ENCODE results near the gene PCCB. TPM values are rescaled to one million over a fixed set of nuclear protein-coding genes. Genes with fewer than 3 reads are reported as not detected.
"Not testable (repeated sequence)": the region's sequence is repeated elsewhere in the genome, so short reads cannot be mapped to it uniquely, and the experiment has no call there.

The PCCB gene
- total RNA-seq, 2 donors from 2014 or later = 43.9 to 53.5 TPM

DNA sequence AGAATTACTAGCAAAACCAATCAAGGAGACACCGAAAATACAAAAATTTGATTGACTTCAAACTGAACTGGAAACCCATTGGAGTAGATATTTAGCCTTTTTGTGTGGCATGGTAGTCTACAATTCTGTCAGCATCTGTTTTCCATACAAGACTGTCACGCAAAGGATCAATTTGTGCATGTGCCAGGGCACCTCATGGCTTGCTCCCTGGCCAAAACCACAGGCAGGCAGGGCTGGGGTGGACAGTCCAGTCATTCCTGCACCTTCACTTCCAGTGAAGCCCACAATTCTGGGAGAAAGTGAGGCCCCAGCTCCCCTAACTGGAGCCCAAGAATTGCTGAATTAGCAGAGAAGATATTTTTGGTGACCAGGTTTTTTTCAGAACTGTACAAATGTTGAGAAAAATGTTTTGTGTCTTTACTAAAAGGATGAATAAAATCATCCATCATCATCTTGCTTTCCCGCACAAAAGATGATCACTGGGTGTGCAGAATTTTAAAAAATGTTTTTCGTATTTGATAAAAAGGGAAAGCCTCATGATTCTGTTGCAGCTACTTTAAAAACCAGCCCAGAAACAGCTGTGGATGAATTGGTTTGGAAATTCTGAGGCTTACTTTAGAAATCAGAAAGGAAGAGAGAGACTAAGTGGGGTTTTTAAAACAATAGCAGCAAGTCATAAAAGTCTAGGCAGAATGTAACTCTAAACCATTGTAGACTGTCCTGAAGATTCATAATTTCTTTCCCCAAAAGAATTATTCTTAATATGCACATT, 86.4 kb downstream of the PCCB start:
- Mint-ChIP-seq H3K27ac (no peak overlapping the region), H3K4me3 (no peak overlapping the region), H3K27me3 (ENCODE audit: low read depth) (no peaks in the 10 kb centered on the region), H3K4me1 (ENCODE audit: low read depth) (no peaks in the 10 kb centered on the region), H3K36me3 (ENCODE audit: insufficient read depth in 2 of 2) (peaks cover 1 to 15% of the 10 kb centered on the region in 2 donors), H3K9me3 (no peaks in the 10 kb centered on the region)
- ATAC-seq (replicated peaks in 1 of 2) (no peak), DNase-seq (no peak)

GRCh38 chr3:136343446-136343845, 93.3 kb downstream of the PCCB start:
- Mint-ChIP-seq H3K27me3 (ENCODE audit: low read depth) (no peaks in the 10 kb centered on the region), H3K4me3 (no peak overlapping the region), H3K9me3 (no peaks in the 10 kb centered on the region), H3K27ac (peak overlapping the region; percentile 85), H3K36me3 (ENCODE audit: insufficient read depth in 2 of 2) (peaks cover 3 to 4% of the 10 kb centered on the region in 2 donors), H3K4me1 (ENCODE audit: low read depth) (peaks cover 6% of the 10 kb centered on the region)
- DNase-seq (no peak), ATAC-seq (replicated peaks in 1 of 2) (no peak)

DNA sequence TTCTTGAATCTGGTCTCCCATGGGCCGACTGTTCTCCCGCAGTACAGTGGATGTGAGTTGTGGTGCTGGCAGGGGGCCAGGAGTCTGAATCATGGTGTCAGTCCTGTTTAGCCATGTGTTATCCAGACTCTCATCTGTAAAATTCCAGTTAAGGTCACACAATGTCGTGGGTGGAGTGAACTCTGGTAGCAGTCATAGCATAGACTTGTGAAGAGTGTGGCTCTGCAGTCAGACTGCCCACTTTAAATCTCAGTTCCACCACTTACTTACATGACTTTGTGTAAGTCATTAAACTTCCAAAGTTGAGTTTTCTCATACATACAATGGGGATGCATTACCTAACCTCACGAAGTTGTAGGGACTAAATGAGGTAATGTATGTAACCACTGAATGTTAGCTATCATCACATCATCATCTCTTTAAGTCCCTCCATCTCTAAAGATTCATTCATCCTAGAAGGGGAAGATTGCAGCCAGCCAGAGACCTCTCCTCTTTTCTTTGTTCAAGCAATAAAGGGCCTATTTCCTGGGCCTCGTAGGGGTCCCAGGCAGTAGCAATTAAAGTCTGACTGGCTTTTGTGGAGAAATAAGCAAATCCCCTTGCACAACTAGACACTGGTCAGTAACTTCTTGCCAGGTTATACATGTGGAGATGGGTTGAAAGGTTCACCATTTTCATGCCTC, 93.9 kb downstream of the PCCB start:
- no peak overlapping the region for H3K4me3 Mint-ChIP-seq
- H3K36me3 Mint-ChIP-seq (ENCODE audit: insufficient read depth in 2 of 2) = peaks cover 2 to 3% of the 10 kb centered on the region in 2 donors
- peak overlapping the region; percentile 85 for H3K27ac Mint-ChIP-seq
- H3K9me3 Mint-ChIP-seq = no peaks in the 10 kb centered on the region
- DNase-seq = no peak
- peaks cover 6% of the 10 kb centered on the region for H3K4me1 Mint-ChIP-seq (ENCODE audit: low read depth)
- H3K27me3 Mint-ChIP-seq (ENCODE audit: low read depth) = no peaks in the 10 kb centered on the region
- ATAC-seq (replicated peaks in 1 of 2) = peak in 1 of 2 donors; percentile 13

DNA sequence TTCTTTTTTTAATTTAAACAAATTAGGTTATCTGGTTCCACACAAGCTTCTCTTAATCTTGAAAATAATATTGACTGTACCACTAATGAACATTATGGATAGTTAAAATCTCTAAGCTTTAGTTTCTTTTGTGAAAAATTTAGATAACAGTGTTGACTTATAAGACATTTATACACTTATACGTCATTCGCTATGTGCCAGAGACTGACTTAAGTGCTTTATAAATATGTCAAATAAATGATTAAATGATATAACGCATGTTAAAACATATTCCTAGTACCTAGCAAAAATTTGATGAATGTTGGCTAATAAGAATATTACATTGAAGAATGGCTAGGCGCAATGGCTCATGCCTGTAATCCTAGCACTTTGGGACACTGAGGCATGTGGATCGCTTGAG, 96.3 kb downstream of the PCCB start:
- H3K9me3 Mint-ChIP-seq = no peaks in the 10 kb centered on the region
- no peaks in the 10 kb centered on the region for H3K27me3 Mint-ChIP-seq (ENCODE audit: low read depth)
- ATAC-seq (replicated peaks in 1 of 2) (no peak), DNase-seq (no peak)
- no peak overlapping the region for H3K27ac Mint-ChIP-seq
- no peak overlapping the region for H3K4me3 Mint-ChIP-seq
- H3K4me1 Mint-ChIP-seq (ENCODE audit: low read depth) = peaks cover 6% of the 10 kb centered on the region
- peaks cover 2 to 3% of the 10 kb centered on the region in 2 donors for H3K36me3 Mint-ChIP-seq (ENCODE audit: insufficient read depth in 2 of 2)

- no peak overlapping the region for H3K27ac Mint-ChIP-seq
- H3K27me3 Mint-ChIP-seq (ENCODE audit: low read depth) = no peaks in the 10 kb centered on the region
- H3K36me3 Mint-ChIP-seq (ENCODE audit: insufficient read depth in 2 of 2) = peaks cover 2 to 4% of the 10 kb centered on the region in 2 donors
- H3K9me3 Mint-ChIP-seq = peaks cover 0 to 2% of the 10 kb centered on the region in 2 donors
- H3K4me3 Mint-ChIP-seq = no peak overlapping the region
- ATAC-seq (replicated peaks in 1 of 2) (no peak), DNase-seq (no peak)
- H3K4me1 Mint-ChIP-seq (ENCODE audit: low read depth) = peaks cover 13% of the 10 kb centered on the region
These were observed 100.0 kb downstream of the PCCB start for GRCh38 chr3:136350132-136350531.

DNA sequence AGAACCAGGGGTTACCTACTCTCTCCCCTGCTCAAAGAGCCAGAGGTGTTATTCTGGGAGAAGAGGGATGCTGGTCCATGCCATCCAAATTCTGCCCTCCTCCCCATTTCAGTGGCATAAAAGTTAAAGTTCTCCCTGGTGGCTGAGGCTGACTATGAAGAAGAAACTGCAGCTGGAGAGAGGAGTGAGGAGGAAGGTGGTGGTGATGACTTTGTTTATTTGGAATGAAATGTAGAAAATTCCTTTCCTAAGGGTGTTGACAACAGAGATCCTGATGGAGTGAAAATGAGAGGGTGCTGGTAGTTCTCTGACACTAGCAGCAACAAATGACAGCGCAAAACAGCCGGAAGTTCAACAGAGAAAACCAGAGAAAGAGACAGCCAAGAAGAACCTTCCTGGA, 100.4 kb downstream of the PCCB start:
- no peaks in the 10 kb centered on the region for H3K27me3 Mint-ChIP-seq (ENCODE audit: low read depth)
- peaks cover 0 to 2% of the 10 kb centered on the region in 2 donors for H3K9me3 Mint-ChIP-seq
- no peak for DNase-seq
- peaks cover 2 to 7% of the 10 kb centered on the region in 2 donors for H3K36me3 Mint-ChIP-seq (ENCODE audit: insufficient read depth in 2 of 2)
- H3K27ac Mint-ChIP-seq = no peak overlapping the region
- no peak overlapping the region for H3K4me3 Mint-ChIP-seq
- ATAC-seq (replicated peaks in 1 of 2) = no peak
- H3K4me1 Mint-ChIP-seq (ENCODE audit: low read depth) = peaks cover 13% of the 10 kb centered on the region

DNA sequence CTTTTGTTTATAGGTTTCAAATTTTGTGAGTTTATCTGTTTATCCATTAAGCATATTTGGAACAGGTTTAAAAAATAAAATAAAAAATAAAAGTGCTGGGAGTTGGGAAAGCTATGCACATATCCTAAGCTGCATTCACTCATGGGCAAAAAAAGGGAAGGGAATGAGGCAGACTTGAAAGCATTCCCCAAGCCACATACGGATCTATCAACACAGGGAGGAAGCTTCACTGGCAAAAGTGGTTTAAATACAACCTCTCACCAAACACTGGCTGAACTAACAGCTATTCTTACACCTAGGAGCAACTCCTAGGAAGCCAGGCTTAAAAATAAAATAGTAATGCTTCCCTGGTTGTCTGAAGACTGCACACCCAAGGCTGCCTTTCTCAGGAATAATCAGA, 101.2 kb downstream of the PCCB start:
- no peak for DNase-seq
- peak overlapping the region; percentile 15 for H3K27ac Mint-ChIP-seq
- no peak for ATAC-seq (replicated peaks in 1 of 2)
- H3K4me1 Mint-ChIP-seq (ENCODE audit: low read depth) = peaks cover 13% of the 10 kb centered on the region
- no peaks in the 10 kb centered on the region for H3K27me3 Mint-ChIP-seq (ENCODE audit: low read depth)
- peaks cover 5 to 9% of the 10 kb centered on the region in 2 donors for H3K36me3 Mint-ChIP-seq (ENCODE audit: insufficient read depth in 2 of 2)
- H3K4me3 Mint-ChIP-seq = no peak overlapping the region
- peaks cover 0 to 4% of the 10 kb centered on the region in 2 donors for H3K9me3 Mint-ChIP-seq

DNA sequence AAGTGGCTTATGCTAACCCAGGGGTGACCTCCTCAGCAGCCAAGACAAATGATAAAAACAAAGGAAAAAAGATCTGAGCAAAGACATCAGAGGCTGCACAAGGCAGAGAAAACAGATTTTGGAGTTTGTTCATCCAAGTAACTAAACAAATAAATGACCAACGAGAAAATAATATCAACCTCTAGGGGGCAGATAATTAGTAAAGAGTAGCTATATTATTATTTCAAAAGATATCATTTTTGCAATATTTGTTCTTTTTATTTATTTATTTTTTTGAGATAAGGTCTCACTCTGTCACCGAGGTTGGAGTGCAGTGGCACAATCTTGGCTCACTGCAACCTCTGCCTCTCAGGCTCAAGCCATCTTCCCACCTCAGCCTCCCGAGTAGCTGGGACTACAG, 101.8 kb downstream of the PCCB start:
- H3K9me3 Mint-ChIP-seq = peaks cover 0 to 4% of the 10 kb centered on the region in 2 donors
- peaks cover 5 to 9% of the 10 kb centered on the region in 2 donors for H3K36me3 Mint-ChIP-seq (ENCODE audit: insufficient read depth in 2 of 2)
- no peaks in the 10 kb centered on the region for H3K27me3 Mint-ChIP-seq (ENCODE audit: low read depth)
- ATAC-seq (replicated peaks in 1 of 2) (no peak), DNase-seq (no peak)
- peaks cover 13% of the 10 kb centered on the region for H3K4me1 Mint-ChIP-seq (ENCODE audit: low read depth)
- peak overlapping the region; percentile 58 for H3K27ac Mint-ChIP-seq
- H3K4me3 Mint-ChIP-seq = no peak overlapping the region

- H3K9me3 Mint-ChIP-seq = peaks cover 0 to 4% of the 10 kb centered on the region in 2 donors
- H3K36me3 Mint-ChIP-seq (ENCODE audit: insufficient read depth in 2 of 2) = peaks cover 5 to 13% of the 10 kb centered on the region in 2 donors
- DNase-seq (peak; percentile 4 to 32), ATAC-seq (replicated peaks in 1 of 2) (peak; percentile 74 to 92)
- H3K27me3 Mint-ChIP-seq (ENCODE audit: low read depth) = no peaks in the 10 kb centered on the region
- H3K4me3 Mint-ChIP-seq = peak overlapping the region in 1 of 2 donors; percentile 75
- H3K27ac Mint-ChIP-seq = peak overlapping the region; percentile 95
- H3K4me1 Mint-ChIP-seq (ENCODE audit: low read depth) = peaks cover 13% of the 10 kb centered on the region
These were observed 103.3 kb downstream of the PCCB start for GRCh38 chr3:136353461-136353860.

DNA sequence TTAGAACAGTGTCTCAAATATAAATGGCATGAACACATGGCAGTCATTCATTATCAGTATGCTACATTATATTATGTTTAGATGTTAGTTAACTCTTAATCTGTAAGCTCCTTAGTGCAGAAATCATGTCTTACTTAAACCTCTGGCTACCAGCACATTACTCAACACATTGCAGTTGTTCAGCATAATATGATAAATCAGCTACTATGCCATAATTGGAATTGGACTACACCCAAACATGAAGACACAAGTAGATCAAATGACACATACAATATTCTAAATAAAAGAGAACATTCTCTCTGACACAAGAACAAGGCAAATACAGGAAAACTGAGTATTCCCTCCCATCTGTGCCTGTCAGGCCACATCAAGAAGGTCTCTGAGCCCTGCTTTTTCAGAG, 116.1 kb downstream of the PCCB start:
- DNase-seq (no peak), ATAC-seq (replicated peaks in 1 of 2) (no peak)
- peak overlapping the region; percentile 74 for H3K27ac Mint-ChIP-seq
- no peaks in the 10 kb centered on the region for H3K9me3 Mint-ChIP-seq
- H3K36me3 Mint-ChIP-seq (ENCODE audit: insufficient read depth in 2 of 2) = peaks cover 1 to 11% of the 10 kb centered on the region in 2 donors
- no peaks in the 10 kb centered on the region for H3K27me3 Mint-ChIP-seq (ENCODE audit: low read depth)
- no peak overlapping the region for H3K4me3 Mint-ChIP-seq
- H3K4me1 Mint-ChIP-seq (ENCODE audit: low read depth) = no peaks in the 10 kb centered on the region

GRCh38 chr3:136375800-136376199, 125.7 kb downstream of the PCCB start:
- ATAC-seq (replicated peaks in 1 of 2); H3K9me3 Mint-ChIP-seq; H3K27me3 Mint-ChIP-seq (ENCODE audit: low read depth); H3K4me3 Mint-ChIP-seq; DNase-seq; H3K27ac Mint-ChIP-seq; H3K4me1 Mint-ChIP-seq (ENCODE audit: low read depth): not testable (repeated sequence)
- H3K36me3 Mint-ChIP-seq (ENCODE audit: insufficient read depth in 2 of 2) = peaks cover 3 to 23% of the 10 kb centered on the region in 2 donors

- Mint-ChIP-seq H3K4me3 (no peak overlapping the region), H3K36me3 (ENCODE audit: insufficient read depth in 2 of 2) (peaks cover 3 to 20% of the 10 kb centered on the region in 2 donors), H3K4me1 (ENCODE audit: low read depth) (no peaks in the 10 kb centered on the region), H3K27me3 (ENCODE audit: low read depth) (no peaks in the 10 kb centered on the region), H3K27ac (no peak overlapping the region), H3K9me3 (peaks cover 2 to 4% of the 10 kb centered on the region in 2 donors)
- DNase-seq = no peak
- ATAC-seq (replicated peaks in 1 of 2) = no peak
These were observed 127.4 kb downstream of the PCCB start for GRCh38 chr3:136377508-136377907.

DNA sequence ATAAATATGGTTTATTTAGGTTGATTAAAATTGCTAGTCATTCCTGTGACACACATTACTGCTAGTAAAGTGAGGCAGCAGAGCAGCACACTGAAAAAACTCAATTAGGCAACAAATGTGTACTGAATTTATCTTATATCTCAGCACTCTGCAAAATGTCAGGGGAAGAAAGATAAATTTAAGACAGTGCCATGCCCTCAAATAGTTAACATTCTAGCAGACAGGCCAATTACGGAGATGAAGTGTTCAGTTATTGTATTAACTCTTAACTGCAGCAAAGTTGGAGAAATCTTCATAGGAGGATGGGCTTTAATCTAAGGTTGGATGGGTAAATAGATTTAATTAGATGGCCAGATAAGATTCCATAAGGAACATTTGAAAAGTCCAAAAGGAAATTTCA, 127.9 kb downstream of the PCCB start:
- peaks cover 2 to 4% of the 10 kb centered on the region in 2 donors for H3K9me3 Mint-ChIP-seq

More for the DNA sequence above, 127.9 kb downstream of the PCCB start:
- Mint-ChIP-seq H3K4me3 (no peak overlapping the region), H3K27ac (no peak overlapping the region), H3K4me1 (ENCODE audit: low read depth) (no peaks in the 10 kb centered on the region), H3K36me3 (ENCODE audit: insufficient read depth in 2 of 2) (peaks cover 3 to 19% of the 10 kb centered on the region in 2 donors), H3K27me3 (ENCODE audit: low read depth) (no peaks in the 10 kb centered on the region)
- DNase-seq (no peak), ATAC-seq (replicated peaks in 1 of 2) (no peak)

Measured in activated T-cell treated with anti-CD3 and anti-CD28 coated beads, Interleukin-2, amount 50 U/mL, for 72 hours (primary cell).